ENCODE results near the gene GGT6.

GRCh38 chr17:4543557-4544026 lies 16.8 kb downstream of the GGT6 start:
- TF ChIP-seq CTCF (IDR thresholded peaks at IDR 0.05): no peak
- TF ChIP-seq POLR2A (IDR thresholded peaks at IDR 0.05): no peak
